Osteoblast (primary cell): ENCODE data around the gene ZCWPW1. TPM values are rescaled to one million over a fixed set of nuclear protein-coding genes. Genes with fewer than 3 reads are reported as not detected.
A peak's percentile ranks its signal among the peaks of the same experiment; 100 is the strongest.

ENCODE experiments used
- DNase-seq: peaks from one replicate; pipeline ENCODE4 v3.0.0; 2011; ENCODE audit warnings: low spot score, mixed read lengths; ENCODE audit not compliant: insufficient read length; ENCODE audit errors: missing footprints
- H2AFZ ChIP-seq: 2 replicates; pipeline ENCODE4 v1.6.0; 2011; ENCODE audit warnings: mild to moderate bottlenecking, low read length
- H3K27ac ChIP-seq: 2 replicates; pipeline ENCODE4 v1.5.1; 2011; ENCODE audit warnings: mild to moderate bottlenecking, low read depth, low read length, moderate library complexity
- H3K27me3 ChIP-seq: 2 replicates; pipeline ENCODE4 v1.6.0; 2012; ENCODE audit warnings: mild to moderate bottlenecking, control low read depth, inconsistent platforms, low read length, moderate library complexity; ENCODE audit not compliant: insufficient read depth
- H3K36me3 ChIP-seq: 2 replicates; pipeline ENCODE4 v1.5.1; 2011; ENCODE audit warnings: mild to moderate bottlenecking, low read length, control low read depth, moderate library complexity; ENCODE audit not compliant: insufficient read depth
- H3K4me1 ChIP-seq: 2 replicates; pipeline ENCODE4 v1.5.1; 2011; ENCODE audit warnings: mild to moderate bottlenecking, low read length, control low read depth, moderate library complexity; ENCODE audit not compliant: insufficient read depth
- H3K4me2 ChIP-seq: 2 replicates; pipeline ENCODE4 v1.6.0; 2011; ENCODE audit warnings: mild to moderate bottlenecking, low read length; ENCODE audit not compliant: insufficient read depth
- H3K4me3 ChIP-seq: fragments of 200-600 bp; sonication (generic); 3 replicates; pipeline ENCODE4 v1.5.1; 2012; ENCODE audit warnings: mild to moderate bottlenecking, low read length, inconsistent platforms; ENCODE audit not compliant: insufficient read depth
- H3K79me2 ChIP-seq: 2 replicates; pipeline ENCODE4 v1.6.0; 2012; ENCODE audit warnings: mild to moderate bottlenecking, low read length, control low read depth, inconsistent platforms; ENCODE audit not compliant: insufficient read depth
- H3K9me3 ChIP-seq: 2 replicates; pipeline ENCODE4 v1.5.1; 2011; ENCODE audit warnings: low read depth, low read length, control low read depth
- H4K20me1 ChIP-seq: 2 replicates; pipeline ENCODE4 v1.6.0; 2012; ENCODE audit warnings: mild to moderate bottlenecking, low read length, control low read depth; ENCODE audit not compliant: insufficient read depth
- CTCF ChIP-seq: IDR thresholded peaks from 2 replicates; pipeline ENCODE4 v1.5.1; 2011; ENCODE audit warnings: mild to moderate bottlenecking, low read depth, low read length, moderate library complexity; ENCODE audit errors: extremely low read depth
- total RNA-seq: library from RNA; depleted of rRNA; stranded (reverse); fragments of >200 nt; gene quantifications from 2 replicates; pipeline ENCODE4 v1.2.3, GENCODE V29; 2012

The ZCWPW1 gene
- total RNA-seq, 1 donor: 2.2 TPM

- no peak for TF ChIP-seq CTCF
- no peak overlapping the region for H3K27ac ChIP-seq
- no peak overlapping the region for H3K4me2 ChIP-seq
- H3K4me3 ChIP-seq: no peak overlapping the region
- no peaks in the 10 kb centered on the region for H3K4me1 ChIP-seq
- H3K27me3 ChIP-seq: no peaks in the 10 kb centered on the region
- H3K9me3 ChIP-seq: no peaks in the 10 kb centered on the region
- DNase-seq: no peak
- H3K36me3 ChIP-seq: peaks cover 58% of the 10 kb centered on the region
- no peaks in the 10 kb centered on the region for H3K79me2 ChIP-seq
- H4K20me1 ChIP-seq: peaks cover 3% of the 10 kb centered on the region
- H2AFZ ChIP-seq: no peak overlapping the region
Observed at GRCh38 chr7:100358857-100359212, 69.7 kb downstream of the ZCWPW1 start.

- H3K4me1 ChIP-seq: no peaks in the 10 kb centered on the region
- H3K9me3 ChIP-seq: no peaks in the 10 kb centered on the region
- no peaks in the 10 kb centered on the region for H3K27me3 ChIP-seq
- H3K36me3 ChIP-seq: peaks cover 63% of the 10 kb centered on the region
- H4K20me1 ChIP-seq: peaks cover 3% of the 10 kb centered on the region
- H2AFZ ChIP-seq: no peak within 1 kb of the TSS
- no peak for DNase-seq
- no peak within 1 kb of the TSS for H3K4me2 ChIP-seq
- H3K27ac ChIP-seq: no peak within 1 kb of the TSS
- no peaks in the 10 kb centered on the region for H3K79me2 ChIP-seq
- TF ChIP-seq CTCF: no peak
- H3K4me3 ChIP-seq: no peak within 1 kb of the TSS
Observed at GRCh38 chr7:100358027-100358856, 70.3 kb downstream of the ZCWPW1 start, which contains the start of gene PILRB. TSS of gene PILRB (plus strand) at chr7:100358117. CDS start at chr7:100358303, 186 bp downstream.

GRCh38 chr7:100357131-100357561 is 71.4 kb downstream of the ZCWPW1 start:
- Histone ChIP-seq H3K4me1 (no peaks in the 10 kb centered on the region), H3K79me2 (no peaks in the 10 kb centered on the region), H3K9me3 (no peaks in the 10 kb centered on the region), H3K36me3 (peaks cover 56% of the 10 kb centered on the region), H3K27ac (no peak overlapping the region), H3K4me3 (no peak overlapping the region), H4K20me1 (peaks cover 3% of the 10 kb centered on the region), H3K27me3 (no peaks in the 10 kb centered on the region), H3K4me2 (no peak overlapping the region), H2AFZ (no peak overlapping the region)
- DNase-seq: no peak
- no peak for TF ChIP-seq CTCF

- TF ChIP-seq CTCF: no peak
- Histone ChIP-seq H3K36me3 (peaks cover 52% of the 10 kb centered on the region), H4K20me1 (peaks cover 3% of the 10 kb centered on the region)
Observed at GRCh38 chr7:100356416-100357068, 72.0 kb downstream of the ZCWPW1 start.

More at GRCh38 chr7:100356416-100357068, 72.0 kb downstream of the ZCWPW1 start:
- H3K79me2 ChIP-seq: no peaks in the 10 kb centered on the region
- no peaks in the 10 kb centered on the region for H3K27me3 ChIP-seq
- H3K4me3 ChIP-seq: no peak overlapping the region
- no peak overlapping the region for H3K4me2 ChIP-seq
- H3K9me3 ChIP-seq: no peaks in the 10 kb centered on the region
- no peaks in the 10 kb centered on the region for H3K4me1 ChIP-seq
- no peak overlapping the region for H3K27ac ChIP-seq
- no peak overlapping the region for H2AFZ ChIP-seq
- peak; percentile 53 for DNase-seq
